Loucy (cell line): ENCODE measurements around the gene DPF3.

Source experiments
- EZH2phosphoT487 ChIP-seq: fragments of 200-600 bp; IDR thresholded peaks from 2 replicates; pipeline ENCODE4 v1.6.1; 2018; ENCODE audit warnings: antibody characterized with exemption, mild to moderate bottlenecking, moderate library complexity, borderline replicate concordance
- TF ChIP-seq, protein P1 (sequence below): fragments of 200-600 bp; sonication (generic); conservative IDR thresholded peaks from 2 replicates; pipeline ENCODE4 v1.5.1; 2014; ENCODE audit warnings: mild to moderate bottlenecking, antibody characterized with exemption, low read length

DNA sequence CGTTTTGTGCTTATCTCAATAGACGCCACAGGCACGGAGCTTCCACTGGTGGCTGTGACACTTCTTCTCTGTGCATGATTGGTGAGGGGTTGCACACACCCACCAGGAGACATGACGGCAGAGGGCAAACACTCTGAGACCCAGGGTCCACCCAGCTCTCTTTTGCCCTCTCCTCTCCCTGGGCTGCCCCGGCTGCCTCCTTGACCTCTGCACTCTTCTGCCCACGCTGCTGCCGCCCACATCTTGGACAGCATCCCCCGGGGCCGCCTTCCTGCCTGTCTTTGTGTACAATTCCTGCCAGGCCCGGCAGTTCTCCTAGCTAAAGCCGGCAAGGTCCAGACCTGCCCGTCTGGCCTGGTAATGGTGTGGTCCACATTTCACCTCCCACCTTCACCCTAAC, 44.7 kb downstream of the DPF3 start:
- TF ChIP-seq, protein P1, sequence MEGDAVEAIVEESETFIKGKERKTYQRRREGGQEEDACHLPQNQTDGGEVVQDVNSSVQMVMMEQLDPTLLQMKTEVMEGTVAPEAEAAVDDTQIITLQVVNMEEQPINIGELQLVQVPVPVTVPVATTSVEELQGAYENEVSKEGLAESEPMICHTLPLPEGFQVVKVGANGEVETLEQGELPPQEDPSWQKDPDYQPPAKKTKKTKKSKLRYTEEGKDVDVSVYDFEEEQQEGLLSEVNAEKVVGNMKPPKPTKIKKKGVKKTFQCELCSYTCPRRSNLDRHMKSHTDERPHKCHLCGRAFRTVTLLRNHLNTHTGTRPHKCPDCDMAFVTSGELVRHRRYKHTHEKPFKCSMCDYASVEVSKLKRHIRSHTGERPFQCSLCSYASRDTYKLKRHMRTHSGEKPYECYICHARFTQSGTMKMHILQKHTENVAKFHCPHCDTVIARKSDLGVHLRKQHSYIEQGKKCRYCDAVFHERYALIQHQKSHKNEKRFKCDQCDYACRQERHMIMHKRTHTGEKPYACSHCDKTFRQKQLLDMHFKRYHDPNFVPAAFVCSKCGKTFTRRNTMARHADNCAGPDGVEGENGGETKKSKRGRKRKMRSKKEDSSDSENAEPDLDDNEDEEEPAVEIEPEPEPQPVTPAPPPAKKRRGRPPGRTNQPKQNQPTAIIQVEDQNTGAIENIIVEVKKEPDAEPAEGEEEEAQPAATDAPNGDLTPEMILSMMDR, result no peak
- TF ChIP-seq EZH2phosphoT487, result no peak
